PC-3 (cell line): Measurements from ENCODE around the gene FNBP1L. TPM values are rescaled to one million over a fixed set of nuclear protein-coding genes. Genes with fewer than 3 reads are reported as not detected.

ENCODE experiments used
- ATAC-seq: fragments of 200-7000 bp; cut with Tn5 transposase; 2 replicates; pipeline ENCODE4 v1.9.1; 2020; ENCODE audit warnings: mild to moderate bottlenecking, moderate library complexity
- BruUV-seq: library from RNA; stranded (reverse); fragments of 400-500 nt; replicated peaks from 2 replicates; lab custom pipeline; 2021; lab: Mats Ljungman, UMichigan
- CTCF ChIA-PET: fragments of 300-600 bp; sonication (Branson Sonifier 250); formaldehyde crosslinking; loops from one replicate; lab custom pipeline; 2022; ENCODE audit warnings: antibody characterized with exemption; lab: Charles Lee
- POLR2A ChIA-PET: fragments of 300-600 bp; sonication (Branson Sonifier 250); formaldehyde crosslinking; loops from one replicate; lab custom pipeline; 2022; ENCODE audit warnings: antibody characterized with exemption; ENCODE audit not compliant: unreplicated experiment; lab: Charles Lee
- DNase-seq: peaks from one replicate; pipeline ENCODE4 v3.0.0-alpha.2; 2015
- H2AFZ ChIP-seq: fragments of 300-600 bp; sonication (generic); 2 replicates; pipeline ENCODE4 v1.6.0; 2016; ENCODE audit warnings: antibody characterized with exemption, low read length
- H3F3A ChIP-seq: fragments of 300-600 bp; sonication (generic); one replicate; pipeline ENCODE4 v1.6.0; 2017; ENCODE audit warnings: antibody characterized with exemption, low read length, control low read depth, mild to moderate bottlenecking; ENCODE audit not compliant: unreplicated experiment
- H3K27ac ChIP-seq: fragments of 300-600 bp; sonication (generic); 2 replicates; pipeline ENCODE4 v1.5.1; 2016; ENCODE audit warnings: mild to moderate bottlenecking, low read length
- H3K27me3 ChIP-seq: fragments of 300-600 bp; sonication (generic); 2 replicates; pipeline ENCODE4 v1.6.1; 2016; ENCODE audit warnings: low read length, mixed read lengths
- H3K36me3 ChIP-seq: fragments of 300-600 bp; sonication (generic); 2 replicates; pipeline ENCODE4 v1.6.1; 2016; ENCODE audit warnings: low read depth, mixed run types, low read length, mixed read lengths
- H3K4me1 ChIP-seq: fragments of 300-600 bp; sonication (generic); 2 replicates; pipeline ENCODE4 v1.5.1; 2016; ENCODE audit warnings: low read length; ENCODE audit not compliant: insufficient read depth
- H3K4me2 ChIP-seq: fragments of 300-600 bp; sonication (generic); 2 replicates; pipeline ENCODE4 v1.6.0; 2016; ENCODE audit warnings: low read length
- H3K4me3 ChIP-seq: fragments of 300-600 bp; sonication (generic); 2 replicates; pipeline ENCODE4 v1.5.1; 2016; ENCODE audit warnings: mild to moderate bottlenecking, low read length, mixed read lengths
- H3K79me2 ChIP-seq: fragments of 300-600 bp; sonication (generic); 2 replicates; pipeline ENCODE4 v1.6.1; 2017; ENCODE audit warnings: low read length, mixed read lengths
- H3K9ac ChIP-seq: fragments of 300-600 bp; sonication (generic); 2 replicates; pipeline ENCODE4 v1.6.0; 2016; ENCODE audit warnings: mild to moderate bottlenecking, low read length
- H3K9me2 ChIP-seq: fragments of 300-600 bp; sonication (generic); replicated peaks from 2 replicates; pipeline ENCODE4 v1.6.1; 2016; ENCODE audit warnings: mixed run types, low read length, mixed read lengths
- H3K9me3 ChIP-seq: fragments of 300-600 bp; sonication (generic); 2 replicates; pipeline ENCODE4 v1.6.1; 2016; ENCODE audit warnings: low read length, mixed read lengths
- H4K20me1 ChIP-seq: fragments of 300-600 bp; sonication (generic); 2 replicates; pipeline ENCODE4 v1.6.1; 2016; ENCODE audit warnings: low read length, mixed read lengths
- EZH2 ChIP-seq: fragments of 300-600 bp; sonication (generic); IDR thresholded peaks from one replicate; pipeline ENCODE4 v1.6.1; 2017; ENCODE audit warnings: antibody characterized with exemption, mild to moderate bottlenecking, low read length; ENCODE audit not compliant: unreplicated experiment
- EZH2phosphoT487 ChIP-seq: fragments of 300-600 bp; sonication (generic); IDR thresholded peaks from 2 replicates; pipeline ENCODE4 v1.6.1; 2018; ENCODE audit warnings: mild to moderate bottlenecking, antibody characterized with exemption, low read length, borderline replicate concordance
- intact Hi-C: fragments of 100-400 bp; cut with micrococcal nuclease; formaldehyde crosslinking; loops from 2 replicates; pipeline ENCODE4 v1.9.0; 2023
- total RNA-seq: library from RNA; depleted of rRNA; stranded (reverse); fragments of >200 nt; gene quantifications from 2 replicates; pipeline ENCODE4 v1.2.3, GENCODE V29; 2014
- TF ChIP-seq, protein P1 (sequence below): fragments of 300-600 bp; sonication (generic); conservative IDR thresholded peaks from 2 replicates; pipeline ENCODE4 v1.5.1; 2017; ENCODE audit warnings: antibody characterized with exemption, low read depth, mild to moderate bottlenecking, low read length

FNBP1L gene
- total RNA-seq, 1 experiment from 2014 or later, result 28.3 TPM

- intact Hi-C loops, result no loop called here
These were observed 51.6 kb downstream of the FNBP1L start for GRCh38 chr1:93499533-93499932.

GRCh38 chr1:93500275-93500674, 52.4 kb downstream of the FNBP1L start:
- Histone ChIP-seq H3K27ac (no peak overlapping the region), H3K4me1 (peaks cover 6% of the 10 kb centered on the region), H3K36me3 (no peaks in the 10 kb centered on the region), H3F3A (no peaks in the 10 kb centered on the region), H3K9ac (no peak overlapping the region), H3K9me3 (no peaks in the 10 kb centered on the region), H3K79me2 (peaks cover 40% of the 10 kb centered on the region), H2AFZ (no peak overlapping the region), H3K4me3 (no peak overlapping the region), H3K4me2 (no peak overlapping the region), H3K27me3 (no peaks in the 10 kb centered on the region), H3K9me2 (no peaks in the 10 kb centered on the region), H4K20me1 (0 out of 2 replicates have a peak, but pooled peaks cover 5% of the 10 kb centered on the region)
- ATAC-seq (no peak), DNase-seq (no peak)
- ChIA-PET CTCF (no interaction called here), POLR2A (interaction anchor here (0.7 kb wide), 1 partner anchor 154 kb away, joined by 3 read pairs; the partner anchor contains the start of gene DR1)
- no TSS peak for BruUV-seq
- intact Hi-C loops, result loop anchor here (10.0 kb wide), 2 partner anchors 55 kb away; partner anchors contain the start of gene FNBP1L
- TF ChIP-seq, protein P1, sequence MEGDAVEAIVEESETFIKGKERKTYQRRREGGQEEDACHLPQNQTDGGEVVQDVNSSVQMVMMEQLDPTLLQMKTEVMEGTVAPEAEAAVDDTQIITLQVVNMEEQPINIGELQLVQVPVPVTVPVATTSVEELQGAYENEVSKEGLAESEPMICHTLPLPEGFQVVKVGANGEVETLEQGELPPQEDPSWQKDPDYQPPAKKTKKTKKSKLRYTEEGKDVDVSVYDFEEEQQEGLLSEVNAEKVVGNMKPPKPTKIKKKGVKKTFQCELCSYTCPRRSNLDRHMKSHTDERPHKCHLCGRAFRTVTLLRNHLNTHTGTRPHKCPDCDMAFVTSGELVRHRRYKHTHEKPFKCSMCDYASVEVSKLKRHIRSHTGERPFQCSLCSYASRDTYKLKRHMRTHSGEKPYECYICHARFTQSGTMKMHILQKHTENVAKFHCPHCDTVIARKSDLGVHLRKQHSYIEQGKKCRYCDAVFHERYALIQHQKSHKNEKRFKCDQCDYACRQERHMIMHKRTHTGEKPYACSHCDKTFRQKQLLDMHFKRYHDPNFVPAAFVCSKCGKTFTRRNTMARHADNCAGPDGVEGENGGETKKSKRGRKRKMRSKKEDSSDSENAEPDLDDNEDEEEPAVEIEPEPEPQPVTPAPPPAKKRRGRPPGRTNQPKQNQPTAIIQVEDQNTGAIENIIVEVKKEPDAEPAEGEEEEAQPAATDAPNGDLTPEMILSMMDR, result no peak
- no peak for TF ChIP-seq EZH2
- no peak for TF ChIP-seq EZH2phosphoT487

More at GRCh38 chr1:93499533-93499932, 51.6 kb downstream of the FNBP1L start:
- Histone ChIP-seq H4K20me1 (0 out of 2 replicates have a peak, but pooled peaks cover 5% of the 10 kb centered on the region), H3K79me2 (peaks cover 42% of the 10 kb centered on the region), H3K27me3 (no peaks in the 10 kb centered on the region), H3K4me2 (no peak overlapping the region), H3K9me3 (no peaks in the 10 kb centered on the region), H3K36me3 (no peaks in the 10 kb centered on the region), H3K4me1 (peaks cover 6% of the 10 kb centered on the region), H3K9me2 (no peaks in the 10 kb centered on the region), H3K27ac (no peak overlapping the region), H3K9ac (no peak overlapping the region), H2AFZ (no peak overlapping the region), H3K4me3 (no peak overlapping the region), H3F3A (no peaks in the 10 kb centered on the region)
- ATAC-seq (no peak), DNase-seq (no peak)
- TF ChIP-seq EZH2 (no peak), EZH2phosphoT487 (no peak)
- TF ChIP-seq, protein P1, result no peak
- no TSS peak for BruUV-seq
- CTCF ChIA-PET, result no interaction called here
- POLR2A ChIA-PET, result no interaction called here

DNA sequence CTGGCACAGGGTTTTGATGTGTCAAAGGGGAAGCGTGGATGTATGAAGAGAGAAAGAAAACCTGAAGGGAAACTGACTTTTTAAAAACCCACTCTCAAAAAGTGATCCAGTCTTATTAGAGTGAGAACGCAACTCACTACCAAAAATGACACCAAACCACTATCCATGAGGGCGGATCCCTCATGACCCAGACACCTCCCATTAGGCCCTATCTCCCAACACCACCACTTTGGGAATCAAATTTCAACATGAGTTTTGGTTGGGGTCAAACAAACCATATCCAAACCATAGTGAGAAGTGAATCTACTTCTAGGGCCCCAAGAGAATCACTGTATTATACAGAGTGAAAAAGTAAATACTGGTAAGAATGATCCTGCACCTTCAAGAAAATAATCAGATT, 53.5 kb downstream of the FNBP1L start:
- H3K4me2 ChIP-seq, result no peak overlapping the region
- no peak overlapping the region for H3K4me3 ChIP-seq
- ChIA-PET POLR2A (no interaction called here), CTCF (no interaction called here)
- DNase-seq (no peak), ATAC-seq (no peak)
- H3F3A ChIP-seq, result no peaks in the 10 kb centered on the region
- H3K9me2 ChIP-seq, result no peaks in the 10 kb centered on the region
- no peaks in the 10 kb centered on the region for H3K36me3 ChIP-seq
- TF ChIP-seq EZH2phosphoT487 (no peak), EZH2 (no peak)
- TF ChIP-seq, protein P1, result no peak
- intact Hi-C loops, result loop anchor here (10.0 kb wide), 2 partner anchors 53 to 57 kb away; partner anchors contain the start of gene FNBP1L
- 0 out of 2 replicates have a peak, but pooled peaks cover 8% of the 10 kb centered on the region for H4K20me1 ChIP-seq
- H3K4me1 ChIP-seq, result peaks cover 6% of the 10 kb centered on the region
- H2AFZ ChIP-seq, result no peak overlapping the region
- H3K27me3 ChIP-seq, result no peaks in the 10 kb centered on the region
- H3K27ac ChIP-seq, result no peak overlapping the region
- H3K79me2 ChIP-seq, result peaks cover 30% of the 10 kb centered on the region
- H3K9ac ChIP-seq, result no peak overlapping the region
- H3K9me3 ChIP-seq, result no peaks in the 10 kb centered on the region
- BruUV-seq, result no TSS peak
